ENCODE measurements around the gene KCNQ1. TPM values are rescaled to one million over a fixed set of nuclear protein-coding genes. Genes with fewer than 3 reads are reported as not detected.

Gene KCNQ1
- total RNA-seq, 2 donors from 2014 or later = 18.6 to 25.5 TPM

DNA sequence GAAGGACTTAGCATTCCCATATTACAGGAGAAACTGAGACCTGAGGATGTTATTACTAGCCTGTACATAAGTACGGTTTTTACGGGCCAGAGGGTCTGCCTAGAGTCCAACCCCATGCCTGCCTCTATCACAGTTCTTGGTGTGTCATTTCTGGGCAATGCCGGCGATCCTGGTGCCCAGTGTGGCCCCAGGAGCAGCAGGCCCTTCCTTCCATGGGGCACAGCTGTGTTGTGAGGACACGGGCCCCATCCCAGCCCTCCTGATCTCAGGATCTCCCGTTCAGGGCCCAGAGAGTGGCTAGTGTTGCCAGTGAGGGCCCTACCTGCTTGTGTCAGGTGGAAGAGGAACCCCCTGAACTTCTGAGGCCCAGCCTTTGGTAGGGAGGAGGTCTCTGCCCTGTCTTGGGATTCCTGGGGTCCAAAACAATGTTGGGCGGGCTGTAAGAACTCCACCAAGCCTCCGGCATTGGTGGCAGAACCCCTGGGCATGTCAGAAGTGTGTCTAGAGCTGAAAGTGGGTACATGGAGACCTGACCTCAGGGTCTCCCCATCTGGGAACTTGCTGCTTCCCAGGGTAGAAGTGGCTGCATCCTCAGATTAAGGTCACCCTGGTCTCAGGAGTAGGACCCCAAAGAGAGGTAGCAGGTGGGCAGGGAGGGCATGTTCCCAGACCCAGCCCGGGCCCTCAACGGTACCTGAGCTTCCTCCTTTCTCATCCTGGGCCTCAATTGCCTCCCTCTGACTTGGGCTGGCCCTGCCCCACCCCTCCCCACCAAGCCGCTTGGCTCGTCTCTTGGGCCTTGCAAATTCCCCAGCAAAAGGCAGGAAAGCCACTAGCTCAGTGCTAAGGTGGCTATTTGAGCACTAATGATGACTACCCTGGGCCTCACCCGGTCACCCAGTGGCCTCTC is 329.6 kb downstream of the KCNQ1 start:
- H3K4me3 Mint-ChIP-seq = no peak overlapping the region
- peak overlapping the region; percentile 27 for H3K27ac Mint-ChIP-seq
- H3K4me1 Mint-ChIP-seq = peaks cover 25% of the 10 kb centered on the region
- DNase-seq (peak in 1 of 3 donors; percentile 2), ATAC-seq (no peak)
- no peaks in the 10 kb centered on the region for H3K27me3 Mint-ChIP-seq
- peaks cover 3% of the 10 kb centered on the region for H3K36me3 Mint-ChIP-seq (ENCODE audit: low read depth)
- H3K9me3 ChIP-seq (ENCODE audit: control insufficient read depth, low read length, poor library complexity, severe bottlenecking) = no peaks in the 10 kb centered on the region

DNA sequence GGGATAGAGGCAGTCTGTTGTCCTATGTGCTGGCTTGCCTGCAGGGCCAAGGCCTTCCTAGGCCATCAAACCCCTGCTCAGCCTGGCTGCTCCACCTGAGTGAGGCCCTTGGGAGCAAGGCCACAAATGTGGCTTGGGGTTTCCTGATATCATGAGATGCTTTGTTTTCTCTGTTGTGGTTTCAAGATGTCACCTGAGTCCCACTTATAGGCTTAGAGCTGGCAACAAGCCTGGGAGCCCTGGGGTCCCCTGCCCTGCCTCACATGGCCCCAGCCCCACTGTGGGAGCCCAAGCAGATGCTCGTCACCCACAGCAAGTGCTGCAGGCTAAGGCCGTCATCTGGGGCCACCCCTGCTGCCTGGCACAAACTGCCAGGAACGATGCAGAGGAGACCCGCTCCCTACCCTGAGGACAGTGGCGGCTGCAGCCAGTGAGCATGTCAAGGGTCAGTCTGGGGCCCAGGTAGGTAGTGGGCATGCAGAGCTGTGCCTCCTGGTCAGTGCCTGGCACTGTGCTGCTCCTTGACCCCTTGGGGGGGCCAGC is 330.3 kb downstream of the KCNQ1 start:
- no peaks in the 10 kb centered on the region for H3K9me3 ChIP-seq (ENCODE audit: control insufficient read depth, low read length, poor library complexity, severe bottlenecking)
- peaks cover 25% of the 10 kb centered on the region for H3K4me1 Mint-ChIP-seq
- no peak overlapping the region for H3K4me3 Mint-ChIP-seq
- DNase-seq = peak in 1 of 3 donors; percentile 6
- peaks cover 3% of the 10 kb centered on the region for H3K36me3 Mint-ChIP-seq (ENCODE audit: low read depth)
- no peak overlapping the region for H3K27ac Mint-ChIP-seq
- H3K27me3 Mint-ChIP-seq = no peaks in the 10 kb centered on the region
- peak; percentile 60 for ATAC-seq

DNA sequence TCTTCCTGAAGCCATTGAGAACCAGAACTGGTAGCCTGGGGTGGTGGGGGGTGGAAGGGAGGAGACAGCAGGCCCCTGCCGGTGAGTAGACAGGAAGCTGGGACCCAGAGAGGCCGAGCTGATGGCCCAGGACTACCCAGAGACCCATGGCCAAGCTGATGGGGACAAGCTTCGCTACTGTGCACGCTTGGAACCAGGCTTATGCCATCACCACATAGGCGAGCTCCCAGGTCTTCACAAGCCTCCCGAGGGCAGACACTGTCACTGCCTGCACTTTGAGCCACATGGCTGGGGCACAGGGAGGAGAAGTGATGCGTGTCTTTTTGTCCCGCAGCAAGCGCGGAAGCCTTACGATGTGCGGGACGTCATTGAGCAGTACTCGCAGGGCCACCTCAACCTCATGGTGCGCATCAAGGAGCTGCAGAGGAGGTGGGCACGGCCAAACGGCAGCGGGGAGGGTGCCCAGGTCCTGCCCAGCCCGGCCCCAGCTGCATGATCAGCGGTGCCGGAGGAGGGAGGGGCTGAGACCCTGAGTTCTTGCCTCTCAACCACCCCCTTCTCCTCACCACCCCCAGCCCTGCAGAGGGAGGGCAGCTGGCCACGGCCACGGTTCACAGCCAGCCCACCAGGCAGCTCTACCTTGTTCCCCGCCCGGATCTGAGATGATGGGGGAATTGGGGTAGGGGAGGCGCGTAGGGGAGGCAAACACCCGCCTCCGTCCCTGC is 331.0 kb downstream of the KCNQ1 start:
- H3K9me3 ChIP-seq (ENCODE audit: control insufficient read depth, low read length, poor library complexity, severe bottlenecking) = no peaks in the 10 kb centered on the region
- no peak overlapping the region for H3K27ac Mint-ChIP-seq
- ATAC-seq (no peak), DNase-seq (peak in 1 of 3 donors; percentile 2)
- H3K4me1 Mint-ChIP-seq = peaks cover 21% of the 10 kb centered on the region
- no peaks in the 10 kb centered on the region for H3K27me3 Mint-ChIP-seq
- no peak overlapping the region for H3K4me3 Mint-ChIP-seq
- peaks cover 3% of the 10 kb centered on the region for H3K36me3 Mint-ChIP-seq (ENCODE audit: low read depth)

DNA sequence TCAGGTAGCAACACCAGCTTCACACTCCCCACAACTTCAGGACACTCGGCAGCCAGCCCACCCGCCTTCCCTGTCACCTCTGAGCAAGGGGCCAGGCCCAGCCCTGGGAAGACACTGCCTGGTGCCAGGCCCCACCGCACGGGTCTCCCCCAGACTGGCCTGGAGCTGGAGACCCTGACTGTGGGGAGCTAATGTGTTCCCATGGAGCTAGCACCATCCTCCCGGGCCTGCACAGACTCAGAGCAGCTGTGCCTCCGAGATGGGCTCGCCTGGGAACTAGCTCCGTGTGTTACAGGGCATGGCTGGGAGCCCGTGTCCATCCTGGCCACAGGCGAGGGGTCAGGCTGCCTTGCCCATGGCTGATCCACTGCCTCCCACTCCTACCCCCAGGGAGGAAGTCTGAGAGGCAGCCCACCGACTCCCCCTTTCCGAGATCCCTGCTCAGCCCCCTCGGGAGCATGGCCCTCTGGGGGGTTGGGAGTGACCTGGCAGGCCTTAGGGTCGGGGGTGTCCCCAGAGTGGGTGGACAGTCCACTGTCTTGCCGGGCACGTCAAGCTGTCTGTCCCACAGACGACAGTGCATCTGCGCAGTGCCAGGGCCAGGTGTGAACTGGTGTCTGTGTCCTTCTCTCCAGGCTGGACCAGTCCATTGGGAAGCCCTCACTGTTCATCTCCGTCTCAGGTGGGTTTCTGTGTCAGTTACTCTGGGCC is 331.7 kb downstream of the KCNQ1 start:
- H3K27ac Mint-ChIP-seq = no peak overlapping the region
- ATAC-seq = no peak

DNA sequence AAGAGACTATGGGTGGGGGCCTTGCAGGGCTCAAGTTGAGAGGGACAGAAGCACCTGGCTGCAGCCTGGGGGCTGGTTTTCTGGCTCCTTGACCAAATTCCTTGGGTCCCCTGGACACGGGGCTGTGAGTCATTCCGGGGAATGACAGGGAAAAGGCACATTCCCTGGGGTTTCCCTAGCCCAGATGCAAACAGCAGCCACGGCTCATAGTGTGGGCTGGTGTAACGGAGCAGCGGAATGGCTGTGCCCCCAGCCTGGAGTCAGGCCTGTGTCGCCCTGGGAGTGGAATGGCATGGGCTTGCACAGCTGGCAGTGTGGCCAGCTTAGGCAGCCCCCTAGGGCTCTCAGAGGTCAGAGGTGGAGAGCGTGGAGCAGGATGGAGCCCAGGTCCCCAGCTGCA is 332.6 kb downstream of the KCNQ1 start:
- peaks cover 5% of the 10 kb centered on the region for H3K36me3 Mint-ChIP-seq (ENCODE audit: low read depth)
- peak in 1 of 3 donors; percentile 1 for DNase-seq
- H3K27me3 Mint-ChIP-seq = no peaks in the 10 kb centered on the region
- no peak for ATAC-seq
- no peak overlapping the region for H3K4me3 Mint-ChIP-seq
- no peaks in the 10 kb centered on the region for H3K9me3 ChIP-seq (ENCODE audit: control insufficient read depth, low read length, poor library complexity, severe bottlenecking)
- H3K27ac Mint-ChIP-seq = peak overlapping the region; percentile 41
- peaks cover 14% of the 10 kb centered on the region for H3K4me1 Mint-ChIP-seq

More for the DNA sequence above, 331.7 kb downstream of the KCNQ1 start:
- DNase-seq = peak in 1 of 3 donors; percentile 5
- Mint-ChIP-seq H3K36me3 (ENCODE audit: low read depth) (peaks cover 5% of the 10 kb centered on the region), H3K27me3 (no peaks in the 10 kb centered on the region), H3K4me3 (no peak overlapping the region), H3K4me1 (peaks cover 17% of the 10 kb centered on the region)
- H3K9me3 ChIP-seq (ENCODE audit: control insufficient read depth, low read length, poor library complexity, severe bottlenecking) = no peaks in the 10 kb centered on the region

DNA sequence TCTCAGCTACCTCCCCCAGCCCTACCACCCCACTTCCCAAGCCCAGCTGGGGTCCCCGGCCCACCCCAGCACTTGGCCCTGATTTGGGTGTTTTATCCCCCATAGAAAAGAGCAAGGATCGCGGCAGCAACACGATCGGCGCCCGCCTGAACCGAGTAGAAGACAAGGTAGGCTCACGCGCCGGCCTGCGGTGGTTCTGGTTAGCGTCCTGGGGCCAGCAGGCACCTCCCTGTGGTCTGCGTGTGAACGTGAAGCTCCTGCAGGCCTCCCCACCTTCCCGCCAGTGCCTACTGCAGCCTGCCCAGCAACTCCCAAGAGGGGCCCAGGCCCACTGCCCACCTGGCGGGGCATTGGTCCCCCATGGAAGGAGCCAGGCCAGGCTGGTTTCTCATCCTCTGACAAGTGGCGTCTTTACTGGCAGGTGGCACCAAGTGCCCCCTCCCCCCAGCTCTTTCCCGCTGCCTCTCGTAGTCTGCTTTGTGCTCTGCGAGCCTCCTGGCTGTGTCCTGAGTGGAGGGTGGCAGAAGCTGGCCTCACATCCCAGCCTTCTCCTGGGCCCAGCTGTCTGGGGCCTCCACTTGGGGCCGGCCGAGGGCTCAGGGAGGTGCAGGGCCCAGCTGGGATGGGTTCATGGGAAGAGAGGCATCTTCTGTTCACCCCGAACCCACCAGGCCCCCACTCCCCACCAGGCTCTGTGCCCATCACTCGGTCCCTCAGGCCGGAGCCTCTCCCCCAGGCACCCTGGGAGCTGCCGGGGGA is 333.2 kb downstream of the KCNQ1 start:
- no peak overlapping the region for H3K4me3 Mint-ChIP-seq
- peaks cover 5% of the 10 kb centered on the region for H3K36me3 Mint-ChIP-seq (ENCODE audit: low read depth)
- H3K27ac Mint-ChIP-seq = peak overlapping the region; percentile 41
- no peak for ATAC-seq
- peaks cover 10% of the 10 kb centered on the region for H3K4me1 Mint-ChIP-seq
- DNase-seq = peak in 1 of 3 donors; percentile 6
- no peaks in the 10 kb centered on the region for H3K27me3 Mint-ChIP-seq
- H3K9me3 ChIP-seq (ENCODE audit: control insufficient read depth, low read length, poor library complexity, severe bottlenecking) = no peaks in the 10 kb centered on the region

DNA sequence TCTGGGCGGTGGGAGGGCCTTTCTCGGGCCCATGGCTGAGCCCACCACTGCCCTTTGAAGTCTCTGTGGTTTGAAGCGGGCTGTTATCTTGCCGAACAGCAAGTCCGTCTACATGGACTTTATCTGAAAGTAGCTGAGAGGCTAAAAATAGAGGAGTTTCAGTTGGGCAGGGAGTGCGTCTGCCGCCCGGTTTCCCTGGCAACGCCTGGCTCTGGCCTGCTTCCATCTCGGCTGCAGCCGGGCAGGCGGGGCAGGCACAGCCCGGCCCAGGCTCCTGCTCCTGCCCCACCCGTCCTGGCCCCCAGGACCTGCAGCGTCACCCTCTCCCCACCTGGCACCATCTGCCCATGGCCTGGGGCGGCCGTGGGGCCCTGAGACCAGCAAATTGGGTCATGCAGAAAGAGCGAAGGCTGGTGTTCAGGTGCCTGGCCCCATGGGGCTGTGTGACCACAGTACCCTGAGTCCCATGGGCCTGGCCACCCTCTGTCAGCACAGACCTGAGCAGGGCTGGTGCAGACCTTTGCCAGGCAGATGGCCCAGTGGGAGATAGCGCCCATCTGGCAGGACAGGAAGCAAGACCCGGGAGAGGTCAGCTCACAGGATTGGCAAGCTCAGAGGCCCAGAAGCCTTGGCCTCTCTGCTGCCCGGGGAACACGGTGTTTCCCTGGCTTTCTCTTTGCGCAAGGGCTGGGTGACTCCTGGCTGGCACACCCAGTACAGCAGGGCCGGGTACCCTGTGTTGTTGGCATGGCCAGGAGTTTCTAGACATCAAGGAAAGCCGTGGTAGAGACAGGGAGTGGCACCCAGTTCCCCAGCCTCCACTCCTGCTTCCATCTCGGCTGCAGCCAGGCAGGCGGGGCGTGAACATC is 334.1 kb downstream of the KCNQ1 start:
- H3K4me1 Mint-ChIP-seq = peaks cover 6% of the 10 kb centered on the region
- H3K4me3 Mint-ChIP-seq = no peak overlapping the region
- H3K9me3 ChIP-seq (ENCODE audit: control insufficient read depth, low read length, poor library complexity, severe bottlenecking) = no peaks in the 10 kb centered on the region
- no peak overlapping the region for H3K27ac Mint-ChIP-seq
- ATAC-seq (no peak), DNase-seq (peak in 1 of 3 donors; percentile 4)
- no peaks in the 10 kb centered on the region for H3K27me3 Mint-ChIP-seq
- H3K36me3 Mint-ChIP-seq (ENCODE audit: low read depth) = peaks cover 5% of the 10 kb centered on the region

DNA sequence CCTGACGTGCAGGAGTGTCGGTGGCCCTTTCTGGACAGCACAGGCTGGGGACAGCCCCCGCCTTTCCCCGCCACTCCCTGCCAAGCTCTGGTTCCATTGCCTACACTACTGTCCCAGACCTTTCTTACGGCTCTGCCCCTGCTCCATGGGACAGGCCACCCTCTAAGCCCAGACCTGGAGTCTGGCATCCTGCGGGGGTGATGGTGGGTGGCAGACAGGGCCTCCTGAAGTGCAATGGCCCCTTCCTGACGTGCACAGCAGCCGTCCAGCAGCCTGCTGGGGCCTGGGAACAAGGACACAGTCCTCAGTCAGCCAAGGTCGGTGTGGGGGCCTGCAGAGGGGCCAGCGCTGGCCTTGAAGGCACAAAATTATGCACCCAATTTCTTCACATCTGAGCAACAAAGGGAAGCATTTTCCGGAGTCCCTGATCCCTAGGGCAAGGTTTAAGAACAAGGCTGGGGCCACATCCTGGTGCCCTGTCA is 334.7 kb downstream of the KCNQ1 start:
- DNase-seq (no peak), ATAC-seq (no peak)
- no peaks in the 10 kb centered on the region for H3K27me3 Mint-ChIP-seq
- no peaks in the 10 kb centered on the region for H3K9me3 ChIP-seq (ENCODE audit: control insufficient read depth, low read length, poor library complexity, severe bottlenecking)
- no peak overlapping the region for H3K27ac Mint-ChIP-seq
- peaks cover 5% of the 10 kb centered on the region for H3K36me3 Mint-ChIP-seq (ENCODE audit: low read depth)
- H3K4me1 Mint-ChIP-seq = peaks cover 4% of the 10 kb centered on the region
- no peak overlapping the region for H3K4me3 Mint-ChIP-seq

DNA sequence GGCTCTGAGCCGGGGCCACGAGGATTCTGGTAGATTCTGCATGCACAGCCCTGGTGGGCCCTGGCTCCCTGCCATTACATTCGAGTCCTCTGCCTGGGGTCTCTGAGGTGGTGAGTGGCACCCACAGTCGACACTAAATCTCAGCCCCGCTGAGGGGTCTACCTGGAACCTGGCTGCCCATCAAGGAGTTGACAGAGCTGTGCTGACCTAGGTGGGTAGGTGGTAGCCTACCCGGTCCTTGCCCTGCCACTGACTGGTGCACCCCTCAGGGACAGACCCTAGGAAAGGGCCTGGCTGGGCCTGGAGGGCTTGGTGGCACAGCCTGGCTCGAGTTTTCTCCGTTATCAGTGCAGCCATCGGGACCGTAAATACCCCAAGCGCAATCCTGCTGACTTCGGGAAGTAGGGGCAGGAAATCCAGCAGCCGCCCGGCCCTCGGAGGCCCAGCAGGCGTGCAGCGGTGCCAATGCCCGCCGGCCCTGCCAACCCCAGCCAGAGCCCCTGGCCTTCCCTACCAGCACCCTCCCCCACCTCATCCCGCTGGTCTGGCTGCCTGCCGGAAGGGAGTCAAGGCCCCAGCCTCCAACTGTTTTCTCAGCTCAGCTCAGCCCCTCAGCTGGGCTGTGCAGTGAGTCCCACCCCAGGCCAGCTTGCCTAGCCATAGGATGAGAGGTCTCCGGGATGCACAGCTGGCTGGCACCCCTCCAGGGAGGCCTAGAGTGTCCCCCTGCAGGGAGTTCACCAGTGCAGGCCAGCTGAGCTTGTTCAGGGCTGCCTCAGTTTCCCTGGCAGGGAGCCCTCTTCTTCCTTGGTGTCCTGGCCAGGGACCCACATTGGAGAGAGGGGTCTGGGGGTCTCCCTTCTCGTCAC is 335.4 kb downstream of the KCNQ1 start:
- Mint-ChIP-seq H3K27ac (no peak overlapping the region), H3K27me3 (no peaks in the 10 kb centered on the region), H3K4me3 (no peak overlapping the region), H3K4me1 (no peaks in the 10 kb centered on the region), H3K36me3 (ENCODE audit: low read depth) (peaks cover 5% of the 10 kb centered on the region)
- no peak for ATAC-seq
- H3K9me3 ChIP-seq (ENCODE audit: control insufficient read depth, low read length, poor library complexity, severe bottlenecking) = no peaks in the 10 kb centered on the region
- peak in 2 of 3 donors; percentile 5 to 6 for DNase-seq

DNA sequence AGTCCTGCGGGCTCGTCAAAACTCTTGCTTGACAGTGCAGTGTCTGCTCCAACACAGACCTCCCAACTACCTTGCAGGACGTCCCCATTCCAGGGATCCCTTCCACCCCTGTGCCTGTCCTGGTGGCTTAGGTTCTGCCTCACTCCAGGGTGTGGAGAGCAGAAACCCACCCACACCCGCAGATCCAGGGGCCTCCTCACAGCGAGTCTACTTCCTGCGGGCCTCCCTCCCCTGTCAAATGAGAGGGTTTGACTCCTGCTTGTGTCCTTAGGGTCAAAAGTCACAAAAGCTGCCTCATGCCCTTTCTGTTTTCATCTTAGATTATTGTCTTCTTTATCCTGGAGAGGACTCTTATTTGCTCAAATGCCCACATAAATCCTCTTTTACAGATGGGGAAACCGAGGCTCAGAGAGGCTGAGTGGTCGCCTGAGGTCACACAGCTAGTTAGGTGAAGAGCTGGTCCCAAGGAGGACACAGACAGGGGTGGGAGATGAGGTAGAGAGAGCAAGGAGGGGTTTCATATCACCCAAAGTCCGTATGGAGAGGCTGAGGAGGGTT is 336.1 kb downstream of the KCNQ1 start:
- DNase-seq (no peak), ATAC-seq (no peak)
- H3K4me1 Mint-ChIP-seq = no peaks in the 10 kb centered on the region
- no peak overlapping the region for H3K27ac Mint-ChIP-seq
- no peak overlapping the region for H3K4me3 Mint-ChIP-seq
- H3K36me3 Mint-ChIP-seq (ENCODE audit: low read depth) = peaks cover 5% of the 10 kb centered on the region
- H3K27me3 Mint-ChIP-seq = no peaks in the 10 kb centered on the region
- H3K9me3 ChIP-seq (ENCODE audit: control insufficient read depth, low read length, poor library complexity, severe bottlenecking) = no peaks in the 10 kb centered on the region
